Choroid plexus epithelial cell (primary cell): Measurements from ENCODE around the gene MAD2L2.

Experiments used
- DNase-seq: peaks from one replicate; pipeline ENCODE4 v3.0.0-alpha.2; 2010; ENCODE audit warnings: low read depth
- H3K4me3 ChIP-seq: 2 replicates; pipeline ENCODE4 v1.5.1; 2011; ENCODE audit warnings: low read depth, mild to moderate bottlenecking, control low read depth, low read length, moderate library complexity
- CTCF ChIP-seq: conservative IDR thresholded peaks from 2 replicates; pipeline ENCODE4 v1.5.1; 2011; ENCODE audit warnings: low read depth, mild to moderate bottlenecking, control low read depth, inconsistent platforms, low read length, moderate library complexity

The MAD2L2 gene

GRCh38 chr1:11649624-11650330 lies 31.2 kb downstream of the MAD2L2 start:
- DNase-seq, result no peak
- no peak overlapping the region for H3K4me3 ChIP-seq
- TF ChIP-seq CTCF, result no peak

GRCh38 chr1:11649237-11649623 lies 31.7 kb downstream of the MAD2L2 start:
- TF ChIP-seq CTCF, result no peak
- no peak overlapping the region for H3K4me3 ChIP-seq
- DNase-seq, result no peak

GRCh38 chr1:11648732-11649158 lies 32.2 kb downstream of the MAD2L2 start:
- no peak for DNase-seq
- no peak for TF ChIP-seq CTCF
- no peak overlapping the region for H3K4me3 ChIP-seq

- no peak for DNase-seq
- no peak for TF ChIP-seq CTCF
- no peak overlapping the region for H3K4me3 ChIP-seq
These were observed 32.9 kb downstream of the MAD2L2 start for GRCh38 chr1:11648039-11648438.

GRCh38 chr1:11647333-11647732 lies 33.6 kb downstream of the MAD2L2 start:
- DNase-seq, result no peak
- H3K4me3 ChIP-seq, result no peak overlapping the region
- no peak for TF ChIP-seq CTCF

GRCh38 chr1:11646317-11646716 lies 34.6 kb downstream of the MAD2L2 start:
- H3K4me3 ChIP-seq, result no peak overlapping the region
- DNase-seq, result no peak
- no peak for TF ChIP-seq CTCF

- H3K4me3 ChIP-seq, result no peak overlapping the region
- DNase-seq, result peak; percentile 82
- TF ChIP-seq CTCF, result peak; percentile 87
These were observed 35.2 kb downstream of the MAD2L2 start for GRCh38 chr1:11645670-11646265.
